NCI-H774 (cell line): ENCODE data around the gene HEATR5B.

Experiments used
- DNase-seq: peaks from one replicate; lab custom pipeline; 2025; lab: John Stamatoyannopoulos, UW

HEATR5B gene

DNA sequence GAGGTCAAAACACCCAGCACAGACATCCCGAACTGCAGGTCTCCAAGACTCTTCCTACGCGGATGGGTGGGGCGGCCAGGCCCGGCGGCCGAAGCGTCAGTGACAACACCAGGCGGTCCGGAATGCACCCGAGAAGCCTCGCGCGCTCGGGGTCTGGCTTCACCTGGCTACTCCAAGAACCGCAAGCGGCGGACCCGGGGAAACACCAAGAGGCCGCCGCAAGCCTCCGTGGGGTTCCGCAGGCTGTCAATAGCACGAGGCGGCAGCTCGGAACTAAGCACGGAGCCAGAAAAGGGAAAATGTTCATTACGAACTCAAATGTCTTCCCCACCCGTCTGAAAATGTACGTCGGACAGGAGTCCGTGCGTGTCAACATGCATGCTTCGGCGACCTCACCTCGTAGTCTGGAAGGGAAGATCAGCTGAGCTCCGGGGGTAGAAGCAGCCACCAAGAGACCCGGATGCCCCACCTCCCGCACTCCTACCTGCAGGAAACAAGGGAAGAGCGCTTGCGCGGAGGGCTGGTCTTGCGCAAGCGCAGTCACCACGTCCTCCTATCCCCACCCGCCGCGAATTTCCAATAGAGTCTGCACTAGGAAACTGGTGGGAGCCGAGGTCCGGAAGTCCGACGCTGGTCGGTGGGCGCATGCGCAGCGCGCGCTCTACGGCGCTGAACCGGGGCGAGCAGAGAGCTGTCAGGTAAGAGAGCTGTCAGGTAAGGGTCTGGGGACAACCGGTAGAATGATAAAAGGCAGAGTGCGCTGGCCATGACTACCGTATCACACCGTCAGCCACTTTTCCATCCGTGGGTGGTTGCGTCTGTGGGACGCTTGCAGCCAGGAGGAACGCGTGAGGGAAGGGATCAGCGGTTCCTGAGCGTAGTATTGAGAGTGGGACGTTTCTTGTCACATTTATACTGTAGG lies at the start of gene HEATR5B, which contains the start of gene GPATCH11:
HEATR5B (minus strand) TSS at position 500 of the 922 bp plus-strand sequence. CDS start 958 bp downstream, outside the sequence.
GPATCH11 (plus strand) TSS at position 646 of the 922 bp plus-strand sequence. CDS start 3,864 bp downstream, outside the sequence.
- peak; percentile 95 for DNase-seq

GRCh38 chr2:37132914-37133313 lies 48.7 kb upstream of the HEATR5B start:
- no peak for DNase-seq

- no peak for DNase-seq
Measured at GRCh38 chr2:37125416-37125815, 41.2 kb upstream of the HEATR5B start.

DNA sequence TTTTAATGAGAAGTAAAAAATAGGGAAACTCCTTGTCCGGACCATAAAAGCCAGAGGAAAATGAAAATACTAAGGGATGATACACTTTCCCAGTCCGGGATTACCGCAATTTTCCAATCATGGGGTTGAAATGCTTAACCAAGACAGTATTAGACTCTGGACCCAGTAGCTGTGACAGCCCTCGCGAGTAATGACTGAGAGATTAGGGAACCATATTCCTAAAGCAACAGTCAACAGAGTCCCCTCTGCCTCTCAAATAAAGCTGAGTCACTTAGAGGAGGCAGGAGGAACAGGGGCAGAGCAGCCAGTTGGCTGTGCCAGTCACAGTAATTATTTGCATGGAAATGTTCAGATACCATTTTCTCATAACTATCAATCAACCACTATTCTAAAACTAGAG lies 35.0 kb upstream of the HEATR5B start:
- DNase-seq, result no peak

- no peak for DNase-seq
Measured at GRCh38 chr2:37117566-37117965, 33.4 kb upstream of the HEATR5B start.

DNA sequence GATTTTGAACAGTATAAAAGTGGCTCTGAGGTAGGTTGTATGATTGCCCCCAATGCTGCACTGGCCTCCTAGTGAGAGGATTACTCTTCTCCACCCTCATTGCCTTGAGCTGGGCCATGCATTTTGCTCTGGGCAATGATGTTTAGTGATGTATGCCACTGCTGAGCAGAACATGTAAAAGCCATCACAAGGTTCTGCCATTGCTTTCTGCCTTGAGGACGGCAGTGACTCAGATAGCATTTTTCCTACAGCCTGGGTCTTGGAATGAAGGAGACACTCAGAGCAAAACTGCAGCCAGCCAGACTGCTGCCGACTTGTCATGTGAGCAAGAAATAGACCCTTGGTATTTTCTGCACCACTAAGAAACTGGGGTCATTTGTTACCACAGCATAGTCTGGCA lies 27.8 kb upstream of the HEATR5B start:
- DNase-seq, result no peak

DNA sequence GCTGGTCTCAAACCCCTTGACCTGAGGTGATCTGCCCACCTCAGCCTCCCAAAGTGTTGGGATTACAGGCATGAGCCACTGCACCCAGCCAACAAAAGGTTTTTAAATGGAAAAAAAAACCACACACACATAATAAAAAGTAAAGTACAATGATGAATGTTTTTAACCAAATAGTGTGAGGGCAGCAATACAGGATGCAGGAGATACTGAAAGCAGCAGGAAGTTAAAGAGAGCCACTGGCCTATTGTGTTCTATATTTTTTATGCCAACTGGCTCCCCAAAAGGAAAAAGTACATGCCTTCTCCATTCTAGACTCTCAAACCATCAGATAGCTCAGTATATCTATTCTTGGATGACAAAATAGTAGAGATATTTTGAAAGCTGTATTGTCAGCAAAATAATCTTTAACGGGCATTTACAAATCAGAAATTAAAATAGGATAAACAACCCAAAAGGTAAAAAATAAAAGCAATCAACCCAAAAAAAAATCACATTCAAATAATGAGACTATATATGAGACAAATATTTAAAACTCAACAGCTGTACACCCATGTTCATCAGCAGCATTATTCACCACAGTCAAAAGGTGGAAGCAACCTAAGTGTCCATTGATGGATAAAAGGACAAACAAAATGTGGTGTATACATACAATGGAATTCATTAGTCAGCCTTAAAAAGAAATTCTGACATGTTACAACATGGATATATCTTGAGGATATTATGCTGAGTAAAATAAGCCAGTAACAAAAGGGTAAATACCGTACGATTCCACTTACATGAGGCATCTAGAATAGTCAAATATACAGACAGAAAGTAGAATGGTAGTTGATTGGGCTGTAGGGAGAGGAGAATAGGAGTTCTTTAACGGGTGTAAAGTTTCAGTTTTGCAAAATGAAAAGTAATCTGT lies 26.4 kb upstream of the HEATR5B start:
- DNase-seq, result no peak

DNA sequence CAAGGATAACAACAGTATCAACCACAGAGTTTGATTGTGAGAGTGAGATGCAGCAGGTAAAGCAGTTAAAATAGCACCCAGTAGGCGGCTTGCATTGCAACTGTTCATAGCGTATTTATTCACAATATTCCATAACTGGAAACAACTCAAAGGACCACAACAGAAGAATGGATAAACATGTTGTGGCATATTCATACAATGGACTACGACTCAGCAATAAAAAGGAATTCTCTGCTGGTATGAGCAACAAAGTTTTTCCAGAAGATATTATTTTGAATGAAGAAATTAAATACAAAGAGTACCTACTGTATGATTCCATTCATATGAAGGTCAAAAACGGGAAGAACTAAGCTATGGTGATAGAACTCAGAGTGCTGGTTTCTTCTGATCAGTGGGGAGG lies 25.4 kb upstream of the HEATR5B start:
- DNase-seq, result no peak

GRCh38 chr2:37105150-37105549 lies 21.0 kb upstream of the HEATR5B start:
- no peak for DNase-seq

DNA sequence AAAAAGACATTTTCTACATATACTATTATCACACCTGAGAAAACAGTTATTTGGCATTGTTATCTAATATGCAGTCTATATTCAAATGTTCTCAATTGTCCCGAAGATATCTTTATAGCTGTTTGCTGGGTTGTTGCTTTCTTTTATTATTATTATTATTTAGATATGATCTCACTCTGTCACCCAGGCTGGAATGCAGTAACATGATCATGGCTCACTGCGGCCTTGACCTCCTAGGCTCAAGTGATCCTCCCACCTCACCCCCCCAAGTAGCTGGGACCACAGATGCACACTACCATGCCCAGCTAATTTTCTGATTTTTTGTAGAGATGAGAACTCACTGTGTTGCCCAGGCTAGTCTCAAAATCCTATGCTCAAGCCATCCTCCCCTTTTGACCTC lies 20.0 kb upstream of the HEATR5B start:
- no peak for DNase-seq

- DNase-seq, result no peak
Measured at GRCh38 chr2:37102588-37102987, 18.4 kb upstream of the HEATR5B start.

DNA sequence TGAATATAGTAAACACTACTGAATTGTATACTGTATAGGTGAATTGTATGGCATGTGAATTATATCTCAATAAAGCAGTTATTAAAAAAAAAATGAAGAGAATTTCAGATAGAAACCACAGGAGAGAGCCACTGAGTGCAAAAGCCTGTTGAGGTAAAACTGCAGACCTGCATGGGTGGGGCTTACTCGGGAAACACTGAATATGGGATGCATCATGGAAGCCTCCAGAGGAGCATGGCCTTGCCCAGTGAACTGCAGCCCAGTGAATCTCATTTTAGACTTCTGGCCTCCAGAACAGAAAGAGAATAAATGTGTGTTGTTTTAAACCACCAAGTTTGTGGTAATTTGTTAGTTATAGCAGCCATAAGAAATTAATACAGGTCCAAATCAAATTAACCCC lies 15.9 kb upstream of the HEATR5B start:
- DNase-seq, result no peak

- DNase-seq, result no peak
Measured at GRCh38 chr2:37098416-37099118, 14.4 kb upstream of the HEATR5B start.

DNA sequence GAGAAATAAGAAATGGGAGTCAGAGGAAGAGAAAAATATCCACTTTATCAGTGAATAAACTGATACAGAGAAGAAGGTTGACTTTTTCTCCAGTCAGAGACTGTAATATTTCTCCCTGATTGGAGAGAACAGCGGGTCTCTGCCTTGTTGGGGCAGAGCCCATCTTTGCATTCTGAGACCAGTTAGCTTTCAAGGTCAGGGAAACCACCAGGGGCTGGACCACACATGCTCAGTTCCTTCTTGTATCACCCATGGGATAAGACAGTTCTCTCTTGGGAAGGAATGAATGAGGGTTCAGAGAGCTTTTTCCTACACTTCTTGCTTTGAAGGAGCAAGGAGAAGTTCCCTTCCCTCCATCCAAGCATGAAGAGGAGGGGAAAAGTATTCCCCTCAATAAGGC lies 12.4 kb upstream of the HEATR5B start:
- DNase-seq, result no peak

GRCh38 chr2:37091873-37092272 lies 7.7 kb upstream of the HEATR5B start:
- no peak for DNase-seq

DNA sequence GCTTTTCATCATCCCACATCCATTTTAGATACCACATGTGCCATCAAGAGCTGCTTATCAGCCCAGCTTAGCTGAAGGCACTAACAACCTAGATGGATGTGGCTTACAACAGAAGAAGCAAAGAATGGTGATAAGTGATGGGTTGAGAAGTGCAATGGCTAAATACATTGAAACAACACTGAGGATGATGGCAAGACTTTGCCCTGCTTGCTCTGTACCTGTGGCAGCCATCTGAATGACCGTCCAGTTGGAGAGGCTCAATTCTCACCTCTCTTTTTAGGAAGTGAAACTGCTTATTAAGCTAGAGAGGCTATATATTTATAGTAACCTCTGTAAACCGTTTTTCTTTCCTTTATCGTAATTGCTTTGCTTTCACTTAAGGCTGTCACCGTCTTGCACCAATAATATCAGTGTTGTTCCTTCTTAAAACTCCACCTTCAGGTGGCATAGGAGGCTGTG lies 5.9 kb upstream of the HEATR5B start:
- DNase-seq, result no peak

DNA sequence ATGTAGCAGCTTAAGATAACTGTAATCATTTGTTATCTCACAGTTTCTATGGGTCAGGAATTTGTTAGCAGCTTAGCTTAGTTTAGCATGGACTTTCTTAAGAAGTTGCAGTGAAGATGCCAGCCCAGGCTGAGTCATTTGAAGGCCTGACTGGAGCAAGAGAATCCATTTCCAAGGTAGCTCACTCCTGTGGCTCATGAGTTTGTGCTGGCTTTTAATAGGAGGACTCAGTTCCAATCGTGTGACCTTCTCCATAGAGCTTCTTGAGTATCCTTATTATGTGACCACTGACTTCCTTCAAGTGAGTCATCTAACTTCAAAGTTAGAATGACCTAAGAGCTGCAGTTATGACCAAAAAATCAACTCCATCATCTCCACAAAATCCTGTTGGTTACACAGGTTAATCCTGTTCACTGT lies 1.6 kb upstream of the HEATR5B start:
- no peak for DNase-seq

DNA sequence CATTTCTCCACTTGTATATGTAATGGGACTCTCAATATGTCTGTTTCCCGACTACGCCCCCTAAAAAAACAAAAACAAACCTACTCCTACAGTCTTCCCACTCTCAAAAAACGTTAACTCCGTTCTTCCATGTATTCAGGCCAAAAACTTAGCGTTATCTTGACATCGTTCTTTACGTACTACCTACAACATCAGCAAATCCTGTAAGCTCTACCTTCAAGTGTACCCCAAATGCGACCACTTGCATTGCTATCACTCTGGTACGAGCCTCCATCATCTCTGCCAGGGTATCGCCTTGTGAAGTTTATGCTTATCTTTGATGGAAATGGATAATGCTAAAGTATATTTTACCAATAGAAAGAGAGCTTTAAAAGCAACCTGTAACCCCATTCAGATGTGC lies 625 bp upstream of the HEATR5B start:
- no peak for DNase-seq

- DNase-seq, result no peak
Measured at GRCh38 chr2:37080689-37081088, 3.5 kb downstream of the HEATR5B start.

DNA sequence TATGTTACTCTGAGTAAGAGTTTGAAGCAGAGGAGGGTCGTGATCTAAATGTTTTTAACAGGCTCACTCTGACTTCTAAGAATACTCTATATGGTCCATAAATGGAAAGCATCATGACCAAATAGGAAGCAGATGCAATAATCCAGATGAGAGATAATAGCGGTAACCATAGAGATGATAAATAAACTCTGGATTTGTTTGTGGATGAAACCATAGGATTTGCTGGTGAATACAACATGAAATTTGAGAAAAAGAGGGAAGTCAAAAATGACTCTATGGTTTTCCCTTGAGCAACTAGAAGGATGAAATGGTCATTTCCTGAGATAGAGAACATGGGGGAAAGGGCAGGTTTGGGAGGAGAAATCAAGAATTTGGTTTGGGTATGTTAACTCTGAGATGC lies 3.9 kb downstream of the HEATR5B start:
- no peak for DNase-seq

DNA sequence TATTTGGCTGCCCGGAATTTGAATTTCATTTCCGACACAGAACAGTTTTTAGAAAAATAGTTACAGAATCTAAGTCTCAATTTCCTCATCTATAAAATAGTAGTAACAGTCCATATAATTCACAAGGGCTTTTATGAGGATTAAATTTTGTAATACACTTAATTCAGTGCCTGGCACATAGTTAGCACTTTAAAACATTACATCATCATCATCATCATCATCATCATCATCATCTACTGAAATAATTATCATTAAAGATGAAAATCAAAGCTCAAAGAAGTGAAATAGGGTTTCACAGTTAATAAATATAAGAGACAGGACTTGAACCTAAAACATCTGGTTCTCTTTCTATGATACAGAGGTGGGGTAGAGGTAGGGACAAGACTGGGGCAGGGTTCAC lies 13.2 kb downstream of the HEATR5B start:
- no peak for DNase-seq

GRCh38 chr2:37068686-37069085 lies 15.5 kb downstream of the HEATR5B start:
- no peak for DNase-seq
